Stimulated activated memory B cell treated with anti-CD40 and anti-IgM and Interleukin-4, amounts not matched to agents 10 μg/mL and 1 μg/mL and 100 μg/mL, for 72 hours (primary cell): Measurements from ENCODE around the gene HLA-G.

Source experiments
- ATAC-seq: fragments of 150-1000 bp; cut with Tn5 transposase; 2 replicates; pipeline ENCODE4 v1.10.0; 2021
- H3K27ac Mint-ChIP-seq: one replicate; pipeline ENCODE4 v1.8.0; 2022; ENCODE audit warnings: mild to moderate bottlenecking, mixed read lengths
- H3K27me3 Mint-ChIP-seq: one replicate; pipeline ENCODE4 v1.8.0; 2022; ENCODE audit warnings: mixed read lengths
- H3K36me3 Mint-ChIP-seq: one replicate; pipeline ENCODE4 v1.8.0; 2022; ENCODE audit warnings: mixed read lengths
- H3K4me1 Mint-ChIP-seq: one replicate; pipeline ENCODE4 v1.8.0; 2022; ENCODE audit warnings: mixed read lengths
- H3K4me3 Mint-ChIP-seq: one replicate; pipeline ENCODE4 v1.8.0; 2022; ENCODE audit warnings: mild to moderate bottlenecking, moderate library complexity, mixed read lengths
- H3K9me3 Mint-ChIP-seq: one replicate; pipeline ENCODE4 v1.8.0; 2022; ENCODE audit warnings: mixed read lengths

HLA-G gene

GRCh38 chr6:29810371-29810770, 17.3 kb upstream of the HLA-G start:
- Mint-ChIP-seq H3K27me3 (peaks cover 24% of the 10 kb centered on the region), H3K4me3 (no peak overlapping the region), H3K36me3 (no peaks in the 10 kb centered on the region), H3K4me1 (no peaks in the 10 kb centered on the region), H3K27ac (no peak overlapping the region), H3K9me3 (no peaks in the 10 kb centered on the region)
- ATAC-seq: no peak

- no peaks in the 10 kb centered on the region for H3K4me1 Mint-ChIP-seq
- no peaks in the 10 kb centered on the region for H3K36me3 Mint-ChIP-seq
- H3K27me3 Mint-ChIP-seq: peaks cover 14% of the 10 kb centered on the region
- H3K4me3 Mint-ChIP-seq: no peak overlapping the region
- no peaks in the 10 kb centered on the region for H3K9me3 Mint-ChIP-seq
- ATAC-seq: no peak
- H3K27ac Mint-ChIP-seq: no peak overlapping the region
Observed at GRCh38 chr6:29811377-29811776, 16.2 kb upstream of the HLA-G start.

GRCh38 chr6:29813066-29813465, 14.6 kb upstream of the HLA-G start:
- no peaks in the 10 kb centered on the region for H3K36me3 Mint-ChIP-seq

GRCh38 chr6:29813809-29814208, 13.8 kb upstream of the HLA-G start:
- H3K27me3 Mint-ChIP-seq: peaks cover 30% of the 10 kb centered on the region
- no peak for ATAC-seq
- no peaks in the 10 kb centered on the region for H3K36me3 Mint-ChIP-seq
- H3K4me1 Mint-ChIP-seq: no peaks in the 10 kb centered on the region
- no peaks in the 10 kb centered on the region for H3K9me3 Mint-ChIP-seq
- H3K4me3 Mint-ChIP-seq: no peak overlapping the region
- H3K27ac Mint-ChIP-seq: no peak overlapping the region

More at GRCh38 chr6:29813066-29813465, 14.6 kb upstream of the HLA-G start:
- no peak overlapping the region for H3K27ac Mint-ChIP-seq
- ATAC-seq: peak; percentile 21
- no peak overlapping the region for H3K4me3 Mint-ChIP-seq
- H3K27me3 Mint-ChIP-seq: peaks cover 23% of the 10 kb centered on the region
- no peaks in the 10 kb centered on the region for H3K9me3 Mint-ChIP-seq
- H3K4me1 Mint-ChIP-seq: no peaks in the 10 kb centered on the region

- Mint-ChIP-seq H3K27ac (no peak overlapping the region), H3K27me3 (peaks cover 38% of the 10 kb centered on the region), H3K36me3 (no peaks in the 10 kb centered on the region), H3K4me1 (no peaks in the 10 kb centered on the region), H3K9me3 (no peaks in the 10 kb centered on the region), H3K4me3 (no peak overlapping the region)
- ATAC-seq: no peak
Observed at GRCh38 chr6:29814379-29815117, 13.1 kb upstream of the HLA-G start.

GRCh38 chr6:29815118-29815750, 12.4 kb upstream of the HLA-G start:
- Mint-ChIP-seq H3K4me1 (no peaks in the 10 kb centered on the region), H3K36me3 (no peaks in the 10 kb centered on the region), H3K9me3 (no peaks in the 10 kb centered on the region), H3K27me3 (peaks cover 40% of the 10 kb centered on the region), H3K4me3 (no peak overlapping the region), H3K27ac (no peak overlapping the region)
- no peak for ATAC-seq

- ATAC-seq: no peak
- Mint-ChIP-seq H3K9me3 (no peaks in the 10 kb centered on the region), H3K4me3 (no peak overlapping the region), H3K27me3 (peaks cover 40% of the 10 kb centered on the region), H3K36me3 (no peaks in the 10 kb centered on the region), H3K27ac (no peak overlapping the region), H3K4me1 (no peaks in the 10 kb centered on the region)
Observed at GRCh38 chr6:29816030-29816429, 11.6 kb upstream of the HLA-G start.

- H3K9me3 Mint-ChIP-seq: peaks cover 3% of the 10 kb centered on the region
- H3K27me3 Mint-ChIP-seq: peaks cover 43% of the 10 kb centered on the region
- no peak overlapping the region for H3K4me3 Mint-ChIP-seq
- no peaks in the 10 kb centered on the region for H3K4me1 Mint-ChIP-seq
- H3K36me3 Mint-ChIP-seq: no peaks in the 10 kb centered on the region
- H3K27ac Mint-ChIP-seq: no peak overlapping the region
- ATAC-seq: no peak
Observed at GRCh38 chr6:29818892-29819291, 8.7 kb upstream of the HLA-G start.

GRCh38 chr6:29824144-29824543, 3.5 kb upstream of the HLA-G start:
- Mint-ChIP-seq H3K4me1 (no peaks in the 10 kb centered on the region), H3K36me3 (no peaks in the 10 kb centered on the region), H3K4me3 (no peak overlapping the region), H3K9me3 (peaks cover 5% of the 10 kb centered on the region), H3K27me3 (peaks cover 43% of the 10 kb centered on the region), H3K27ac (no peak overlapping the region)
- ATAC-seq: no peak

- Mint-ChIP-seq H3K27ac (no peak overlapping the region), H3K4me1 (no peaks in the 10 kb centered on the region), H3K27me3 (peaks cover 54% of the 10 kb centered on the region), H3K4me3 (no peak overlapping the region), H3K9me3 (peaks cover 5% of the 10 kb centered on the region), H3K36me3 (no peaks in the 10 kb centered on the region)
- ATAC-seq: no peak
Observed at GRCh38 chr6:29825848-29826247, 1.8 kb upstream of the HLA-G start.

GRCh38 chr6:29826271-29826670, 1.4 kb upstream of the HLA-G start:
- Mint-ChIP-seq H3K27me3 (peaks cover 58% of the 10 kb centered on the region), H3K27ac (no peak overlapping the region), H3K36me3 (no peaks in the 10 kb centered on the region), H3K9me3 (peaks cover 5% of the 10 kb centered on the region), H3K4me1 (no peaks in the 10 kb centered on the region), H3K4me3 (no peak overlapping the region)
- no peak for ATAC-seq

GRCh38 chr6:29828471-29828797, 809 bp downstream of the HLA-G start:
- Mint-ChIP-seq H3K4me3 (peak overlapping the region; percentile 18), H3K4me1 (no peaks in the 10 kb centered on the region), H3K27me3 (peaks cover 80% of the 10 kb centered on the region), H3K27ac (no peak overlapping the region), H3K36me3 (no peaks in the 10 kb centered on the region), H3K9me3 (peaks cover 5% of the 10 kb centered on the region)
- ATAC-seq: no peak

GRCh38 chr6:29829766-29830165, 2.1 kb downstream of the HLA-G start:
- Mint-ChIP-seq H3K27ac (no peak overlapping the region), H3K4me3 (no peak overlapping the region), H3K9me3 (no peaks in the 10 kb centered on the region), H3K27me3 (peaks cover 81% of the 10 kb centered on the region), H3K4me1 (no peaks in the 10 kb centered on the region), H3K36me3 (no peaks in the 10 kb centered on the region)
- no peak for ATAC-seq

GRCh38 chr6:29830409-29830808, 2.8 kb downstream of the HLA-G start:
- H3K27ac Mint-ChIP-seq: no peak overlapping the region
- no peaks in the 10 kb centered on the region for H3K36me3 Mint-ChIP-seq
- peaks cover 87% of the 10 kb centered on the region for H3K27me3 Mint-ChIP-seq
- H3K9me3 Mint-ChIP-seq: no peaks in the 10 kb centered on the region
- no peak overlapping the region for H3K4me3 Mint-ChIP-seq
- ATAC-seq: no peak
- no peaks in the 10 kb centered on the region for H3K4me1 Mint-ChIP-seq

- H3K27me3 Mint-ChIP-seq: peaks cover 84% of the 10 kb centered on the region
- H3K9me3 Mint-ChIP-seq: no peaks in the 10 kb centered on the region
- no peak overlapping the region for H3K27ac Mint-ChIP-seq
- no peaks in the 10 kb centered on the region for H3K36me3 Mint-ChIP-seq
- H3K4me3 Mint-ChIP-seq: no peak overlapping the region
- no peaks in the 10 kb centered on the region for H3K4me1 Mint-ChIP-seq
- ATAC-seq: no peak
Observed at GRCh38 chr6:29831776-29832175, 4.2 kb downstream of the HLA-G start.
